NCI-H2029 treated with DMSO at 0.1 percent for 48 hours (cell line): ENCODE results near the gene QRFP.
A peak's percentile ranks its signal among the peaks of the same experiment; 100 is the strongest.

ENCODE experiments used
- DNase-seq: peaks from one replicate; lab custom pipeline; 2025; lab: John Stamatoyannopoulos, UW

QRFP gene, protein sequence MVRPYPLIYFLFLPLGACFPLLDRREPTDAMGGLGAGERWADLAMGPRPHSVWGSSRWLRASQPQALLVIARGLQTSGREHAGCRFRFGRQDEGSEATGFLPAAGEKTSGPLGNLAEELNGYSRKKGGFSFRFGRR

DNA sequence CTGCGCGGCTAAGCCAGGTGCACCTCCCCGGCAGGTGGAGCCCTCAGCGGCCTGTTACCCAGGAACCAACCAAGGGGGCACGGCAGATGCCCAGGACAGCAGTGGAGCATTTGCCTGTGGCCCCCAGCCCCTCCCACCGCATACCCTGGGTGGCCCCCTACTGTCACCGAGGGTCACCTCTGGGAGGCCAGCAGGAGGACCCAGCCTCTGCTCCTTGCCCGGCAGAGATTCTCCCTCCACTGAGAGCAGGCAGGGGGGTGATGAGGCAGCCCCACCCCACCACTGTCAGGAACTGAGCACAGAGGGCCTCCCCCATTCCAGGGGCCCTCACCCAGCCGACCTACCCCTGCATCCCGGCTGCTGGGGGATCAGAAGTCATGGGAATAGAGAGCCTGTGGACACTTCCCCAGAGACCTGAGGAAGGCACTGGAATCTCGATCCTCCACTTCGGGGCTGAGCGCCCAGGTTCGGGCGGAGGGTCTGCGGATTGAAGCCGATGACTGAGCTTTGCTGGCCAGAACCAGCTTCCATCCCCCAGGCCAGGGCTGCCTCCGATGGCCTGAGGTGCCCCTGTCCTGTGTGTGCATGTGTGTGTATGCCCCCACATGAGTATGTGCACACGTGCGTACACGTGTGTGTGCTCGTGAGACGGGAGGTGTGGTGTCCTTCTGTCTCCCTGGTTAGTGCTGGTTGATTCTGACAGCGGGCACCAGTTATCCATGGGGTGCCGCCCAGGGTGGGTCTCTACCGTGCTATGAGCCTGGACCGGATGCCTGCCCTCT is at the start of gene QRFP:
TSS of gene QRFP (minus strand) at position 580 of the 782 bp plus-strand sequence. CDS start 2,974 bp downstream, outside the sequence.
- no peak for DNase-seq

DNA sequence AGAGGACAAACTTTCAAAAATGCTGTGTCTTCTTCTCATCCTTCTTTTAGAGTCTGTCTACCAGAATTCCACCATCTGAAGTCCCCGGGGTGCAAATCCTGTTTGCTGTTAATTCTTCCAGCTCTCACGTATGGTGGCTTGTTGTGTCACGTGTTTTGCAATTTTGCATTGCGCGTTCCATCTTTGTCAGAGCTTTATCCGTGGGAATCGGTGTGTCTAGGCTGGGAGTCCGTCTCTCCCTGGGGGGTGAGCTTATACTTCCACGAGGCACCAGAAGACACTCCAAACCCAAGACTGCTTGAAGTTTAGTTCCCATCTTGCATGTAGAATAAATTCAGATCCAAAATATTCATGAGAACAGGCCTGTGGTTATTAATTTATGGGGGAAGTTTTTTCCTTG is 48.6 kb upstream of the QRFP start:
- no peak for DNase-seq

DNA sequence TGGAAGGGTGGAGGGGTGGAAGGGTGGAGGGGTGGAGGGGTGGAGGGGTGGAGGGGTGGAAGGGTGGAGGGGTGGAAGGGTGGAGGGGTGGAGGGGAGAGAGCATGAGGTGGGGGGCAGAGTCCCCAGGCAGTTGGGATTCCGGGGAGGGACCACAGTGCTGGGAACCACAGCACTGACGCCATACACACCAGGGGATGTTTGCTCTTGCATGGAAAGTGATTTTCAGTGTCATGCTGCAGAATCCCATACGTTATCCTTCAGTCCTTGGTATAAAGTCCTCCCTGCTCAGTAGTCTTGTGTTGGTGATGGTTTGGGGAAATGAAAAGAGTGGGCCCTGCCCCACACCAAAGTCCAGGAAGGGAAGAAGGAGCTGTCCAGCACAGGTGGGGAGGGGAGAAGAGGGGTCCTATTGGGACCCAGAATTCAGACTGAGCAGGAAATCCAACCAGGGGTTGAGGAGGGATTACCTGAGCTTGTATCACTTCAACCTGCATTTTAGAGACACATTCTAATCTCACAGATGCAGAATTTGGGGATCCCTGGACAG is 48.0 kb upstream of the QRFP start:
- no peak for DNase-seq

DNA sequence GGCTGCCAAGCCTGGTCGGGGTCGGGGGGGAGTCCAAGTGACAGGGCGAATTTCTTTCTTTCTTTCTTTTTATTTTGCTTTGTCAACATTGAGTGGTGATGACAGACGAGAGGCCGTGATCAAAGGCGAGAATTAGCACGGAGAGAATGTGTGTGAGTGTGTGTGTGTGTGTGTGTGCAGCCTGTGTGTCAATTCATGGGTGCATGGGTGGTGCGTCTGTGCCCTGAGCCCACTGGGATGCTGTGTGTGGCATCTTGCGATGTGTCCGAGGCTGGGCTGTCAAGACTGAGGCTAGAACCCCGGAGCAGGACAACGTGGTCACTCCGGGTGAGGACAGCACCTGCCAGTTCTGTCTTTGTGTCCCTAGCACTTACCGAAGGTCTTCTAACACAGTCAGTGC is 47.2 kb upstream of the QRFP start:
- no peak for DNase-seq

DNA sequence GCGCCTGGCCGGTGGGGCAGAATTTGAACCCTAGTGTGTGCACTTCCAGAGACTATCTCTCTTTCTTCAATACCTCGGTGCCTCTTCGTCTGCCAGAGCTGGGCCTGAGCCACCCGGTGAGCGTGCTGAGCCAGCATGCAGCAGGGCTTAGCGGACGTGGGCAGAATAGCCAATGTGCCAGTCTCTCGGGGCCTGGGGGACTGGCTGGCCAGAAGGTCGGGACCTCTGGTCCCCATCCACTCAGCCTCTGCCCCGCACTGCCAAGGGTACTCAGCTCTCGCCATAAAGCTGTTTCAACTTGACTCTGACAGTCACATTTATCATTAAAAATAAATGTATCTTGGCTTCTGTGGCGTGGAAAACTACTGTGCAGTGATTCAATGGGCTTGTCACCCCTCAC is 46.6 kb upstream of the QRFP start:
- no peak for DNase-seq

DNA sequence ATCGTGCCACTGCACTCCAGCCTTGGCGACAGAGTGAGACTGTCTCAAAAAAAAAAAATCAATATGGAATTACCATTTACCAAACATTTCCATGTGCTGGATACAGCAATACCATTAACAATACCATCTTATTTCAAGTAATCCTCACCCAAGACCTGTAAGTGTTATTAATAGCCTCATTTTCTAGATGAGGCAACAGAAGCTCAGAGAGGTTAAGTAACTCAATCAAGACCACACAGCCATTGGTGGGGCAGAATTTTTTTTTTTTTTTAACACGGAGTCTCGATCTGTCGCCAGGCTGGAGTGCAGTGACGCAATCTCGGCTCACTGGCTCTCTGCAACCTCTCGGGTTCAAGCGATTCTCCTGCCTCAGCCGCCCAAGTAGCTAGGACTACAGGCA is 46.1 kb upstream of the QRFP start:
- no peak for DNase-seq

DNA sequence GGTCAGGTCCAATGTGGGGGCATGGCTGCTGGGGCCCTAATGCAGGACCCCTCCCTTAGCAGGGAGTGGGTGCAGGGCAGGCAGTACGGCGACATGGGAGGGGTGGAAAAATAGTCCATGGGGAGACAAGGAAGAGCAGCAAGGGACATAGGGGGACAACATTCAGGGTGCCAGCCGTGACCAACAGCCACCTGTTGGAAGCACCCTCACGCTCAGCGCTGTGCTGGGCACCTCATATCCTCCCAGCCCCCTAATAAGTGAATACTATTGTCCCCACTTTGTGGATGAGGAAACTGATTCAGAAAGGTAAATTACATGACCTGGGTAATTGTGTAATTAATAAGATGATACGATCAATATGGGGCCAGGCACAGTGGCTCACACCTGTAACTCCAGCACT is 45.5 kb upstream of the QRFP start:
- no peak for DNase-seq

DNA sequence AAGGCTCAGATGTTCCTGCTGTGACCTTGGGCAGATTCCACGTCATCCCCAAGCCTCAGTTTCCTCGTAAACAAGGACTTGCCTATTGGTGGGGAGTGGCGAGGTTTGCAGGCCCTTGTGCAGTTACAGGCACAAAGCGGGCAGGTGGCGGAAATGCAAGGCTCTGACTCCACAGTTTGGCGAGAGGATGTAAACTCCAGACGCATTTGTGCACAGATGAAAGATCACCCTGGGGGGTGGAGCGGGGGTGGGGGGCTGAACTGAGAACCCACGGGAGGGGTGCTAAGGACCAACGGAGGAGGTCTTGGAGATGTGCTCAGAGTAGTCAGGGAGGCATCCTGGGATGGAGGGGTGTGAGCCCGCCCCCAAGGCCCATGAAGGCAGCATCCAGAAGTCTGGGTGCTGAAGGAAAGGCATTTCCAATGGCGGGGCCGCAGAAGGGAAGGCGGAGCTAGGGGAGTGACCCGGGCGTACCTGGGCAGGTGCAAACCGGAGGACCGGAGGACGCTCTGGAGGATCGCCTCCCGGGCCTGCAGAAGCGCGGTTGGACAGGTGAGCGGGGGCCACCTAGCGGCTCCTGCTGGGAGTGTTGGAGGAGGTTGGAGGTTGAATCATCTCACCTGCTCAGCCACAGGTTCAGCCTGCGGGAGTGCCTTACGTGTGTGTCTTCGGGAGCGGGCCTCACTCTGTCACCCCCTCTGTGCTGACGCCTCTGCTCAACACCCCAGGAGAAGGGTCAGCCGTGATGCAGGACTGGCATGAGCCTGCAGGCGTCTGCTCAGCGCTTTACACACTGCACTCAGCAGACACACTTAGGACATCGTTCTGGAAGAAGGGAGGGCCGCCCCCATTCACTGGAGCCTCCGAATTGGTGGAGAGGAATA is 44.3 kb upstream of the QRFP start:
- peak; percentile 61 for DNase-seq

DNA sequence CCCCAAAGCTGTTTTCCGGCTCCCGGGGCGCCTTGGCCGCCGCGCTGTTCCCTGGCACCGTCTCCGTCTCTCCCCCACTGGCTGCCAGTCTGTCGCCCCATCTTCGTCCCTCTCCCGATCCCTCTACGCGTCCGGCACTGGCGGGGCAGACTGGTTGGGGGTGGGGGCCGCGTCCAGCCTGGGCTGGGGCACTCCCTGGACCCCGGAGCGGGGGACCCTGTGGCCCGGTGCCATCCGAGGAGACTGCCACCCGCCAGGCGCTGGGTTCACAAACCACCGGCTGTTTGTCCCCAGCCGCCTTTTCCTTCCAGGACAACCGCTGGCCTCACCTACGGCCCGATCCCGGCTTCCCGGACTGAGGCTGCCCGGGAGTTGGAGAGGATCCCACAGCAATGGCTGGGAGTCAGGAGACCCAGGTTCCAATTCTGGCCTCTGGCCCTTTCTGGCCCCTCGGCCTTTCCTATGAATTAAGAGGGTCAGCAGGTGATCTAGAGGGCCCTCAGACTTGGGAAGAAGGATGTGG is 43.5 kb upstream of the QRFP start:
- no peak for DNase-seq

DNA sequence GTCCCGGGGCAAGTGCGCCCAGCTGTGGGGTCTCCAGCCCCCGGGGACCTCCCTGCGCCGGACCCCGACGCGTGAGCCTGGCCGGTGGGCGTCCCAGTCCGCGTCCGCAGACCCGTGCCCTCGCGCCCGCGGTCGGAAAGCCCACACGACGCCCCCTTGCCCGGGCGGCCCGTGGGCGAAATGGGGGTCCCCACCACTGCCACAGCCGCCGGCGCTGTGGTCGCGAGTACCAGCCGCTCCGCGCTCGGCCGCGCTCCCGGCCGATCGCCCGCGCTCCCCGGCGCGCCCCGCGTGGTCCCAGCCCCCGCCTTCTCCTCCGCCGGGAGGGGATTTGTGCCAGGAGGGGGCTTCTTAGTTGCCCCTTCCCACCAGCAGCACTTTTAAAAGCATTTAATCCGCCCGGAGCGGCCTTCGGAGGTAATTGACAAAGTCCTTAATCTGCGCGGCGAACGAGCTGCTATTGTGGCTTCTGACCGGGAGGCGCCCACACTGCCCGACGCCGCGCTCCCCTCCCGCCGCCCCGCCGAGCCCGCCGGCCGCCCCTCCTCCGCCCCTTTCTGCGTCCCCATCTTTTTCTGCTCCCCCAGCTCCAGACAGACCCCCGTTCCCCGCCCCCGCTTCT is 42.9 kb upstream of the QRFP start:
- DNase-seq, result no peak

DNA sequence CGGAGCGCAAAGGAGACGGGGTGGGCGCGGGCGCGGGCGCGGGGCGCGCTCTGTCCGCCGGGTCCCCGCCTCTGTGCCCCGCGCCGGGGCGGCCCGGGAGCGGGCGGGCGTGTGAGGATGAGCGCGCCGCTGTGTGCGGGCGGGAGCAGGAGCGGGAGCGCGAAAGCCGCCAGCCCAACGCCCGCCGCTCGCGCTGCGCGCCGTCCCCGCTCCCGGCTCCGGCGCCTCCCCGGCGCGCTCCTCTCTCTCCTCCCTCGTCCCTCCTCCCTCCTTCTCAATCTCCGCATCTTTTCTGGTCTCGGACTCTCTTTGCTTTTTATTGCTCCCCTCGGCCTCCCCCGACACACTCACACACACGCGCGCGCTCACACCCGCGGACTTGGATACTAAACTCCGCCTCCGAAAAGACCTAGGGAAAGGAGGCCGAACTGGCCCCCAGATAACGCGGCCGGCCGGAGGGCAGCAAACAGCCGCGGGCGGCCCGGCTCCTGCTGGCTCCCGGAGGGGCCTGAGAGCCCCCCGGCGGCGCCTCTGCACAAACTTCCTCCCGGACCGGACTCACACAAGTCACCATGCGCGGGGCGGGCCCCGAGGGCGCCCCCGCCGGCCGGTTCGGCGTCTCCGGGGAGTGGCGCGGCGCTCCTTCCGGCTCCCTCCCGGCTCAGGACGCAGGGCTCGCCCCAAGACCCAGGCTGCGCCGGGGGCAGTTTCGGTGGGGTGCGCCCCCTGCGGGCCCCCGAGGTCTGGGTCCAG is 42.2 kb upstream of the QRFP start, which contains the start of gene FIBCD1:
TSS of gene FIBCD1 (minus strand) at position 596 of the 753 bp plus-strand sequence. CDS start 640 bp downstream, outside the sequence.
- no peak for DNase-seq

DNA sequence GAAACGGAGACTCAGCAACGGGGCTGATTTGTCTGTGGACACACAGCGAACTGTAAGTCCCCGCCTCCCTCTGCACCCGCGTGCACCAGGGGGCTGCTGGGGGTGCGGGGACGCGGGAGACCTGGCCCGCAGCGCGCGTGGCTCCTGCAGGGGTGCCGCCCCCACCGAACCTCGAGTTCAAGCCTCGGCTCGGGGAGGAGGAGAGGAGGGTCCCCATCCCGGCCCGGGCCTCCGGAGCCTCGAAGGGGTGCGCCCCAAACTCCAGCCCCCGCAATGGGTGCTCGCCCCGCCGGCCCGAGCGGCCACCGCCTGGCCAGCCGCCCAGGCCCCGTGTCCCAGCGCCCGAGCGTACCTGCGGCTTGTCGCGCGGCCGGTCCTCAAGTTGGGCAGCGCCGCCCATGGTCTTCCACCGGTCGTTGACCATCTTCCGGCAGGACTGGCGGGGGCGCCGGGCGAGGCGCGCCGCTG is 41.6 kb upstream of the QRFP start:
- no peak for DNase-seq

DNA sequence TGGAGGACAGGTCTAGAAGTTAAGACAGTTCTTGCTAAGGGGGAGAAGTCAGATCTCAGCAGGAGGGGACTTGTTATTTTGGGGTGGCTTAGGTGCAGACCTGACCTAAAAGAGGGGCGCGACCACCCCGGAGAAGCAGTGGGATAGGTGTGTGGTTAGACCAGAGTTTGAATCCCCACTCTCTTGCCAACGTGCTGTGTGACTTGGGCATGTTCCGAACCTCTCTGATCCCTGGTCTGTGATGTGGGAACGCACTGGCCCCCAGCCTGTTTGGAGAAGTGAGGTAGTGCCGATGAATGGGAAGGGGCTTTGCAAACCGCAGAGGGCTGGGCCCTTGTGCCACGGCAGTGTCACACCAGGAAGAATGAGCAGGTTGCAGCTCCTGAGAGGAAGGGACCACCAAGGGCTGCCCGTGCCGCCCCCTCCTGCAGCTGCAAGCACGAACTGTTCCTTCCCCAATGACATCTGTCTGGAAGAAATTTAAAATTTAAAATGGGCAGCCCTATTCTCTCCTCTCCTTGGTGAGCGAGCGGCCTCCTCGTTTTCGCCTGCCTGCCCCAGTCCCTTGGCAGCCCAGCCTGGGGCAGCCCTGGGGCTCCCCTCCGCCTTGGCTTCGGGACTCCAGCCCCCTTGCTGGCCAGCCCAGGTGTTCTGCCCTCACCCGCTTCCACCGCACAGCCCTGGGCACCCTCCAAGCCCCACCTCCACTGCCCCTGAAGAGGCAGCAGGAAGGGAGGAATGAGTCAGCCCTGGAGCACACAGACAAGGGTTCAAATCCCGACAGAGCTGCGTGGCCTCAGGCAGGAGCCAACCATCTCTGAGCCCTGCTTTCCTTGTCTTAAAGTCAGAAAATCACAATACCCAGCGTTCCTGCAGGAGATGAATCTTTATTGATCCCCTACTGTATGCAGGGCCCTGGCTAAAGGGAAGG is 40.8 kb upstream of the QRFP start:
- DNase-seq, result no peak

DNA sequence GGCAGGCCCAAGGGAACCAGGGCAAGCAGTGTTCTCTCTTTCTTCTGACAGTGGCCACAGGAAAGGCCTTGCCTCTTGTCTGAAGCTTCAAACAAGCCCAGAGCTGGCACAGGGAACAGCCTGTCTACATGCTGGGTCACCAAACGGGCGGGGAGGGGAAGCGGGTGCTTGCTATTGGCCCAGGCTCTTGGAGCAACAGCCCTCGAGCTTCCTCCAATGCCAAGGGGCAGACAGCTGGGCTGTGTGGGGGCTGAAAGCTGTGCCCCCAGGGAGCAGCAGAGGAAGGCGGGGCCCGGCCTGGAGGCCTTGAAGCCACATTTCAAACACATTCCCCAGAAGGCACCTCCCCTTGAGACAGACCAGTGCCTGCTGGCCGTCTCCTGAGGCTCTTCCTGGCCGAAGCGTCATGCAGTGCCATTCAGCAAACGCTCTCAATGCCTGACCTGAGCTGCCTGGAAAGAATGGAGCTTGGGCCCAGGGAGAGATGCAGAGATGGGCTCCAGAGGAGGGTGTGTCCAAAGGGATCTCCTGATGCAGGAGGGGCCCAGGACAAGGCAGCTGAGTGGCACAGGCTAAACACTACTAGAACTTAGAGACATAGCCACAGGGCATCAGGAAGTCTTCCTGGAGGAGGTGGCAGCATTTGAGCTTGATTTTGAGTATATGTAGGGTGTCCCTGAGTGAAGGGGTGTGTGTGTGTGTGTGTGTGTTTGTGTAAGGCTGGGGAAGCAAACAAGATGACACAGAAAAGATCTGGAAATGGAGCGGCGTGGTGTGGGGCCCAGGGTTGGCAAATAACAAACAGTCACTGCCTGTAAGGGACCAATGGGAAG is 39.9 kb upstream of the QRFP start:
- no peak for DNase-seq

DNA sequence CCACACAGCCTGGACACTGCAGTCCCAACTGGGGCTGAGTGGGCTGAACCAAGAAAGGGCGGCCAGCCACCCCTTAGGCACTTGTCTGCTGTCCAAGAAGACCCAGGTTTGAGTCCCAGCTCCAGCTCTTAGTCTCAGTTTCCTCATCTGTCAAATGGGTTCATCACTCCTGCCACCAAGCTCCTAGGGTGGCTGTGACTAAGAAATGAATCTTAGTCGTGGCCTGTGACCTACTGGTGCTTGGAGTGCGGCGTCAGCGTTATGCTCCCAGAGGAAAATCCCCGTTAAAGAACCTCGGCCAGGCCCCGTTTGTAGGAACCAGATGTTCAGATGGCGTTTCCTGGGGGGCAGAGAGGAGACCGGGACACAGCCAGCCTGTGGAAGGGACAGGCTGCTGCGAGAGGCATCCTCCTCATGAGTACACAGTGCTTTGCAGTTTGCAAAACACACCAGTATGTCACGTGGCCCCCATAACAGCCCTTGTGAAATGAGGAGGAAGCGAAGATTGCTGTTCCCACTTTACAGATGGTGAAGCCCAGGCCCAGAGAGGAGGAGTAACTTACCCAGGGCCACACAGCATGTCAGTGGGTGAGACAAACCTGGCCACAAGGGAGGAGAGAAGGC is 39.1 kb upstream of the QRFP start:
- no peak for DNase-seq

DNA sequence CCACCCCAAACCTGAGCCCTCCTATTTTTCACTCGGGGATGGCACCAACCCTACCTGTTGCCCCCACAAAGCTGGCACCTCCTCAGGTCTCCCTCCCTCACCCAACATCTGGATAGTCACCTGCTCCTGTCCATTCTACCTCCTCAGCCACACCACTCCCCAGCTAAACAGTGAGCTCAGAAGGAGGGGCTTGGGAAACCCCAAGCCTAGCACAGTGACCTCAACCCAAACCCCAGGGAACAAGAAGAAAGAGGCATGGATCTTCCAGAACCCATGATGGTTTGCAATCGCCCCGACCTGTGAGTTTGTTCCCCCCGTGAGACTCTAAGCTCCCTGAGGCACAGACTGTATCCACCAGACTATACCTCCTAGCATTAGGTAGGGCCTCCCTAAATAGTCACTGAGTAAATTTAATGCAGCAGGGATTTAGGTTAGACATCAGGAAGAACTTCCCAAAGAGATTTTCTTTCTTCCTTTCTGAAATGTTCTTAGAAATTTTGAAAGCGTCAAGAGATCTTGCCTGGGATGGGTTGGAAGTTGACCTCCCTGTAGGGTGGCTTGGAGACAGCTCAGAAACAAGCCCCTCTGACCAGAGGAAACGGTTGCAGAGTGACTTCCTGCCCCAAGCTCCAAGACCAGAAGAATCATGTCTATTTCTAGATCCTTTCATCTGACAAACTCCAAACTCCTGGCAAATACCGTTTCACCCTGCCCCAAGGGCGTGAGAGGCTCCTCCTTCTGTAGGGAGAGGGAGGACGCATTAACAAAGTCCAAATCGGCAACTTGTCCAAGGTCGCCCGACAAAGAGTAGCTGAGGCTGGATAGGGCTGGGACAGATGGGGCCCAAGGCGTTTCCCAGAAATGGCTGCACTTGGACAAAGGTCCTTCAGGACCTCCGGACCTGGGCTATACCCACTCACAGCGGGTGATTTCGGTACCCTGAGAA is 38.4 kb upstream of the QRFP start:
- no peak for DNase-seq

DNA sequence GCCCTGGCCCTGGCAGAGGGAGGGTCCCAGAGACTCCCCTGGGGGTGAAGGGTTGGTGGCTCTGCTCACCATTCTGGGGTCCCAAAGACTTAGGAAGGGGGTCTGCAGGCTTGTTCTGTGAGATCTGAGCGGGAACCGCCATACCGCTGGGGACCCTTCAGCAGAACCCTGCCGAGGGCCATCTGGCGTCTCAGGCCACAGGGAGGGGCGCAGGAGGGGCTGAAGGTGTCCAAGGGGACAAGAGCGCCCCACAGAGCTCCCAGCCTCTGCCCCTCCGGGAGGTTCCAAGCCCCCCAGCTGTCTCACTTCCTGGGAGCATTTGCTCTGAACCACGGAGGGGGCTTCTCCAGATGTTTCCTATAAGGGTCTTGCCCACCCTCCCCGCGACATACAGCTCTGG is 37.6 kb upstream of the QRFP start:
- DNase-seq, result no peak
